NCI-H2107 treated with DMSO at 0.1 percent for 48 hours (cell line): ENCODE measurements around the gene TROAP.
"Not testable (repeated sequence)": the region's sequence is repeated elsewhere in the genome, so short reads cannot be mapped to it uniquely, and the experiment has no call there.

Experiments used
- DNase-seq: peaks from one replicate; lab custom pipeline; 2025; ENCODE audit not compliant: unreplicated experiment; lab: John Stamatoyannopoulos, UW

The TROAP gene

DNA sequence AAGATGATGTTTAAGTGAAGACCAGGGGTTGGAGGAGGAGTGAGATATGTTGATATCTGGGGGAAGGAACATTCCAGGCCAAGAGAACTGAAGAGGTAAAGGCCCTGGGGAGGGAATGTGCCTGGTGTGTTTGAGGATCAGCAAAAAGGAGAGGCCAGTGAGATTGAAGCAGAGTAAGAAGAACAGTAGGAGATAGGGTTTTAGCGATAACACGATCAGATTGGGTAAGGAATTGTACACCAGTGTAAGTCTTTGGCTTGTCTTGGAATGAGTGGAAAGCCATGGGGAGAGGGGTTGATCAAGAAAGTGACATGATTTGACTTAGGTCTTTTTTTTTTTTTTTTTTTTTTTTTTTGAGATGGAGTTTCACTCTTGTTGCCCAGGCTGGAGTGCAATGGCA lies 4.8 kb downstream of the TROAP start:
- DNase-seq = no peak

DNA sequence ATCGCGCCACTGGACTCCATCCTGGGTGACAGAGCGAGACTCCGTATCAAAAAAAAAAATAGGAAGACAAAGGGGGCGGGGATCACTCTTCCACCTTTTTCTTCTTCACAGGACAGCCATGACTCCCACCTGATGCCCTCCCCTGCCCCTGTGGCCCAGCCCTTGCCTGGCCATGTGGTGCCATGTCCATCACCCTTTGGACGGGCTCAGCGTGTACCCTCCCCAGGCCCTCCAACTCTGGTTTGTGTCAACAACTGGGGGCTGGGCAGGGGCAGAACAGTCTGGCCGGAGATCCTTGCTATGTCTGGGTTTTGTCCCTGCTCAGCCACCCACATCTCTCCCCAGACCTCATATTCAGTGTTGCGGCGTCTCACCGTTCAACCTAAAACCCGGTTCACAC lies 5.8 kb downstream of the TROAP start:
- no peak for DNase-seq

- DNase-seq = no peak
These were observed 7.1 kb downstream of the TROAP start for GRCh38 chr12:49330032-49330619.

DNA sequence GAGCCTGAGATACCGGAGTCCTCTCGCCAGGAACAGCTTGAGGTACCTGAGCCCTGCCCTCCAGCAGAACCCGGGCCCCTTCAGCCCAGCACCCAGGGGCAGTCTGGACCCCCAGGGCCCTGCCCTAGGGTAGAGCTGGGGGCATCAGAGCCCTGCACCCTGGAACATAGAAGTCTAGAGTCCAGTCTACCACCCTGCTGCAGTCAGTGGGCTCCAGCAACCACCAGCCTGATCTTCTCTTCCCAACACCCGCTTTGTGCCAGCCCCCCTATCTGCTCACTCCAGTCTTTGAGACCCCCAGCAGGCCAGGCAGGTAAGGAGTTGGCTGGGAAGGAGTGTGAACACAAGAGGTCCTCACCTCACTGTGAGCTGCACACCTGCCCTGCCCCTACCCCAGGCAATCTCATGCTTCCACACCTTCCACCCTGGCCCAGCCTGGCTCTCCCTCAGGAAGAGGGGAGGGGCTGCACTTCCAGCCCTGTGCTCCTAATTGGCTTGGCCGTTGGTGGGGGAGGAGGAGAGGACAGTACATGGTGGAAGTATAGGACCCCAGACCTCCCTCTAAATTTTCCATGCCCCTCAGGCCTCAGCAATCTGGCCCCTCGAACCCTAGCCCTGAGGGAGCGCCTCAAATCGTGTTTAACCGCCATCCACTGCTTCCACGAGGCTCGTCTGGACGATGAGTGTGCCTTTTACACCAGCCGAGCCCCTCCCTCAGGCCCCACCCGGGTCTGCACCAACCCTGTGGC lies 7.8 kb downstream of the TROAP start:
- no peak for DNase-seq

DNA sequence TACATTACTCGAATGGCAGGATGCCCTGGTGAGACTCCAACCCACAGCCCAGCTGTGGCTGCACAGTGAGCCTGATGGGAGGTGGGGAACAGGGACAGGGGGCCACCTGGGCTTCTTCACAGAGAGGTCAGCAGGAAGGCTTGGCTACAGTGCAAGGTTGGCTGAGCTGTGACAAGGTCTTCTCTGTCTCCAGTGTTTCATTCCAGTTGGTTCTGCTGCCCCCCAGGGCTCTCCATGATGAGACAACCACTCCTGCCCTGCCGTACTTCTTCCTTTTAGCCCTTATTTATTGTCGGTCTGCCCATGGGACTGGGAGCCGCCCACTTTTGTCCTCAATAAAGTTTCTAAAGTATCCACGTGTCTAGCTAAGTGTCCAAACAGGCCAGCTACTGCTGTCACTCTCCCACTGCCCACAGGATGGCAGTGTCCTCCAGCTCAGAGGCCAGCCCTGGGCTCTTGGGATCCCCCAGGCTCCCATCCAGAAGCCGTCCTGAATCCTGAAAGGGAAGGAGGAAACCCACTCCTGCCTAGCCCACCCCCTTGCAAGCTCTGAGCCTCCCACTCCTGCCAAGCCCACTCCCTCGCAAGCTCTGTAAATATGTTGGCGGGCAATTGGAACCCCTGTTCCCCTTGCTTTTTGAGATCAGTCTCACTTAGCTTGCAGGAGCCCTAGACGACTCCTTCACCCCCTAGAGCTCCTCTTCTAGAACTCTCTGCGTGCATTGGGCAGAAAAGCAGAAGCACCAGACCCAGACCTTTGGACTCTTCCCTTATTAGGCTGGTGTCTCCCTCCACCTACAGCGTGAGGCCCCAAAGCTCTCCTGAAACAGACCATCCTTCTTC lies 8.5 kb downstream of the TROAP start:
- DNase-seq = no peak

- DNase-seq = no peak
These were observed 9.4 kb downstream of the TROAP start for GRCh38 chr12:49332441-49332861.

DNA sequence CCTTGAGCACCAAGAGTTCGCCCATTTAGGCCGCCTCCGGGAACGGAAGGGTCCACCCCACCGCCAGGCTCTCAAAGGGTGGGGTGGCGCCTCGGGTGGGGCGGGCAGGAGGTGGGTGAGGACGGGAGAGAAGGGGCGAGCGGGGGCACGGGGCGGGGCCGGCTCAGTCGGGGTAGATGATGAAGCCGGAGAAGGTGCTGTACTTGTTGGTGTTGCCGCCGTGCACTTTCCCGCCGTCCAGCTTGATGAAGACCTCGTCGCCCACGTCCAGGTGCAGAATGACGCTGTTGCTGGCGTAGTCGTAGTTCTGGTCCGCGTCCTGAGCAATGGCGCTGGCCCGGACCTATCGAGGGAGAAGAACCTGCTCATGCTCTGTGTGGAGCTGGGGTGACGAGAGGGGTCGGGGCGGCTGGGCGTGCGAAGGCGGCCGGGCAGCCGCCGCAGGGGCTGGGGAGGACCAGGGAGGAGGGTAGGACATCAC lies 9.9 kb downstream of the TROAP start:
- DNase-seq = no peak

DNA sequence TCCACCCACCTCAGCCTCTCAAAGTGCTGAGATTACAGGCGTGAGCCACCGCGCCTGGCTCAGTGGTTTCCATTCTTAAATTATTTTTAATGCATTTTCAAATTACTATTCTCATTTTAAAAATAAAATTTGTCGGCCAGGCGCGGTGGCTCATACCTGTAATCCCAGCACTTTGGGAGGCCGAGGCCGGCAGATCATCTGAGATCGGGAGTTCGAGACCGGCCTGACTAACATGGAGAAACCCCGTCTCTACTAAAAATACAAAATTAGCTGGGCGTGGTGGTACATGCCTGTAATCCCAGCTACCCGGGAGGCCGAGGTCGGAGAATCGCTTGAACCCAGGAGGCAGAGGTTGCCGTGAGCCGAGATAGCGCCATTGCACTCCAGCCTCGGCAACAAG lies 10.7 kb downstream of the TROAP start:
- DNase-seq = not testable (repeated sequence)

- no peak for DNase-seq
These were observed 11.2 kb downstream of the TROAP start for GRCh38 chr12:49334226-49334625.

- DNase-seq = no peak
These were observed 11.6 kb downstream of the TROAP start for GRCh38 chr12:49334681-49335080.

- DNase-seq = no peak
These were observed 12.3 kb downstream of the TROAP start for GRCh38 chr12:49335118-49335954.

- DNase-seq = no peak
These were observed 13.0 kb downstream of the TROAP start for GRCh38 chr12:49335955-49336644.

GRCh38 chr12:49336645-49337584 lies 13.9 kb downstream of the TROAP start, which contains the start of gene C1QL4:
C1QL4 (minus strand) TSS chr12:49337188; CDS start chr12:49336477, 711 bp downstream.
- peak; percentile 32 for DNase-seq

DNA sequence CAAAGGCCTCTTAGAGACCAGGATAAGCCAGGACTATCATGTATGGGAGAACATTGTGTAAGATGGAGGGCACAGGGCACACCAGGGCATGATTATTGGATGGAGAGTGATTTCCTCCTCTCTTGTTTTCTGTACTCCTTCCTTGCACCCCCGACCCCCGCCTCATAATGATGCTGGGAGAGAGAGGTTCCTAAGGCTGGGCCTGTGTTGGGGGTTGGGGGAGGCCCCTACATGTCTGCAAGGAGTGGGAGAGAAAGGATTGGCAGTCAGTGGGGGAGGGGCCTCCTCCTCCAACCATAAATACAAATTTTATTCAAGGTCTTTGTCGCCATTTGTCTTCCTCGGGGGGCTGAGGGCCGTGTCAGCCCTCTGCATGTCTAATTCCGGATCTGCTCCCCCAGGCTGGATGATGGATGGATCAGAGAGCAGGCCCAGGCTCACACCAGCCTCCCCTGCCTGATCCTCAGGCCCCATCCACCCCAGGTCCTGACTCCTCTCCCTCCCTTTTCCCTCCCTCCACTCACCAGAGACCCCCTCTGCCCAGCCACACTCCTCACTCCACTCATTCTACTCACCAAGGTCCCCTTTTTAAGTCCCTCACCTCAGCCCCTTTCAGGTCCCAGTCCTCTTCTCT lies 15.9 kb downstream of the TROAP start:
- DNase-seq = no peak

- no peak for DNase-seq
These were observed 16.4 kb downstream of the TROAP start for GRCh38 chr12:49339464-49339861.

- no peak for DNase-seq
These were observed 17.2 kb downstream of the TROAP start for GRCh38 chr12:49340095-49340870.

DNA sequence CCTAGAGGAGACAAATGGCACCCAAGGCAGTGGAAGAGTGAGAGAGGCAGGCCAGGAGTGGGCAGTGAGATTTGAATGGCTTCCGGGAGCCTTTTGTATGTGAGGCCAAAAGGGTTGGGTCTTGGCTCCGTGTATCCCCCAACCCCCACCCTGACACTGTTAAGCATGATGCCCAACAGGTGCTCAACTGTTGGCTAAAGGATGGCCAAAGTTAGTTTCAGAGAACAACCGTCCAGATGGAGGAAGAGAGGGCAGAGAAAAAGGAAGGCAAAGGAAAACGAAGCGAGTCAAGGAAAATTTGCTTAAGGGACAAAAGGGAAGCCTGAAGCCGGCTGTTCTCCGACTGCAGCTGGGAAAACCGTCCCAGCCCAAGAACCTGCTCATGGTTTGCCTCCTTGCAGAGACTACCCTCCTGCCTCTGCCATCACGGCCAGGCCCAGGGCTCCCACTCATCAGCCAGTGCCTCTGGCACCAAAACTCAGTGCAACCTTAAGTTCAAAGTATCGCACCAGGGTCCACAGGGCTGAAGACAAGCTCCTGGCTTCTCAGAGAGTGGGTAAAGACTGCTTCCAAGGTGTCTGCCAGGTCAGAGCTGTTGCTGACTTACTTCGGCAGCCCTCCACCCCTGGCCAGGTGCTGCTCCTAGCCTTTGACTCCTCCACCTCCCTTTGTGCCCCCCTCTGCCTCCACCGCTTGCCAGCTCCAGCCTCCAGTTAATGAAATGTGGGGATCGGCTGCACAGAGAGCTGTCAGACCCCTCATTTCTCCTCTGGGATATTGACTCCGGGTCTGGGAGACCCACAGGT lies 18.1 kb downstream of the TROAP start:
- DNase-seq = no peak
